GM19324 (cell line): Measurements from ENCODE around the gene SUGP2.

Experiments used
- ATAC-seq: cut with Tn5 transposase; IDR thresholded peaks from one replicate; pipeline ENCODE4 v1.9.1; 2021; ENCODE audit warnings: mild to moderate bottlenecking, moderate library complexity; ENCODE audit not compliant: unreplicated experiment, low FRiP score

Gene SUGP2

DNA sequence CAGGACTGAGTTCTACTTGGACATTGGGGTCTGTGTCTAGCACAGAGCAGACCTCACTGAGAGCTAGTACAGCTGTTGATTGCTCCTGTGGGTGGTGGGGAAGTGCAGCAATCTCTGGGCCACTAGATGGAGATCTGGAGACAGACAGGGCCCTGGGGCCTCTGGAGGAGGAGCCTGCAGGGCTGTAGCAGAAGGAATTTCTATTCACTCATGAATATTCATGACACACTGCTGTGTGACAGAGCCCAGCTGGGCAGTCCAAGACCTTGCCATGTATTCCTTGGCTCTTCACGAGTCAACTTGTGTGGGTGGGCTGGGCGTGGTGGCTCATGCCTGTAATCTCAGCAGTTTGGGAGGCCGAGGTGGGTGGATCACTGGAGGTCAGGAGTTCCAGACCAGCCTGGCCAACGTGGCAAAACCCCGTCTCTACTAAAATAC is 37.5 kb downstream of the SUGP2 start:
- no peak for ATAC-seq

DNA sequence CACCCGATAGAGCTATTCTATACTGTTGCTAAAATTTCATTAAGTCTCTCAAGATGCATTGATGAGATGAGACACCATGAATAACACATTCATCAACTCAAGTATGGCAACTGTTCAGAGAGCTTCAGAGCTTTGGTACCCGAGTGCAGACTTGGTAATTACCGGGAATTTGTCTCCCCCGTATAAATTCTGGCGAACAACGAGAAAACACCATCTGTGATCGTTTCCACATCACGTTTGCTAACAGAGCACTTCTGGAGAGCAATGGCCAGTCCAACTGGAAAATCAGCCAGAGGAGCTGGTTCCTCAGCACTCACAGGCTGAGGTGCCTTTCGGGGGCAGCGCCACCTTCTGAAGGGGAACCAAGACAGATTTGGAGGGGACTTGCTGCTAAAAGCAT is 40.2 kb downstream of the SUGP2 start:
- no peak for ATAC-seq

DNA sequence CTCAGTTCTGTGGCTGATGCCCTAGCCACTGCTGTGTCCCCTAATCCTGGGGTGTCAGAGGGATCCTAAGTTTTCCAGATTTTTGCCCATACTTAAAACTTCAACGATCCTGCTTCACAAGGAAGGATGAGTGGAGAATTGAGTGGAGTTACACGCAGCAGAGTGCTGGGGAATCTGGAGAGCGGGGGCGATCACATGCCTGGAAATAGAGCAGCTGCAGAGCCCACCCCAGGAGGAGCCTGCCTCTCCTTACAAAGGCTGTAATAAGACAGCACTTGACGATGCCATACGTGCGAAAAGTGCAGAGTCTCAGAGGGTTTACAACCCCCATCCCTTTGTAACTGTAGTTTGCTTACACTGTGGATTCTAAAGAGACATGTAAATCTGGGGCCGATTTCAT is 40.6 kb downstream of the SUGP2 start:
- ATAC-seq, result no peak

DNA sequence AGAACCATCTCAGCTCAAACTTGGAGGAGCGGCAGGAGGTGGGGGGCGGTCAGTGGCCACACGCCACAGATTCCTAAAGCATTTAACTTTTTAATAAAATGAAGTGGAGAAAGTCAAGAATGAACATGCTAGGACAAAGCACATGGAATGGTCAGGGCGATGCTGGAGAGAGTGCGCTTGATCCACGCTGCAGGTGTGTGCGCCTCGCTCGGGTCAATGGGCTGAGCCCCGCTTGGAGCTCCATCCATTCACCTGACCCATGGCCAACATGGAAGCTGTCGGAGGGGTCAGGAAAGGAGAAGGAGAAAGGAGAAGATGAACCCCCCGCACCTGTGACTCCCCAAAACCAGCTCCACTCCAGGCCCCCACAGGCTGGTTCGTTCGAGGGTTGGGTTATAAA is 41.8 kb downstream of the SUGP2 start:
- ATAC-seq, result no peak

DNA sequence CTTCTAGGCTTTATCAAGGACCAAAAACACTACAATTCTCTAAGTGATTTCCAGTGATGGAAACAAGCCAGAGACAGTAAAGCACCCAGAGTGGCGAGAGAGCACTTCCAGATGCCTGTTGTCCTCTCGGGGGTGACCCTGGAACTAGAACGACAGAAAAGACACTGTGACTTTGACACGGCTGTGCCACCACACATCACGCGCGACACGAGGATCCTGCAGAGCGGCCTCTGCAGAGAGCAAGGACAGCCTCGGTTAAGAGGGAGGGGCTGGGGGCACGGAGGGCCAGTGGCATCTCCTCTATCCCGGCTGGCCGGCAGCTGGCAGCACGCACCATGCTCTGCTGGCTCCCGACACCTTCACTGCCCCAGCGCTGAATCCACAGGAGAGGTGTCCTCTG is 42.3 kb downstream of the SUGP2 start:
- ATAC-seq, result no peak

DNA sequence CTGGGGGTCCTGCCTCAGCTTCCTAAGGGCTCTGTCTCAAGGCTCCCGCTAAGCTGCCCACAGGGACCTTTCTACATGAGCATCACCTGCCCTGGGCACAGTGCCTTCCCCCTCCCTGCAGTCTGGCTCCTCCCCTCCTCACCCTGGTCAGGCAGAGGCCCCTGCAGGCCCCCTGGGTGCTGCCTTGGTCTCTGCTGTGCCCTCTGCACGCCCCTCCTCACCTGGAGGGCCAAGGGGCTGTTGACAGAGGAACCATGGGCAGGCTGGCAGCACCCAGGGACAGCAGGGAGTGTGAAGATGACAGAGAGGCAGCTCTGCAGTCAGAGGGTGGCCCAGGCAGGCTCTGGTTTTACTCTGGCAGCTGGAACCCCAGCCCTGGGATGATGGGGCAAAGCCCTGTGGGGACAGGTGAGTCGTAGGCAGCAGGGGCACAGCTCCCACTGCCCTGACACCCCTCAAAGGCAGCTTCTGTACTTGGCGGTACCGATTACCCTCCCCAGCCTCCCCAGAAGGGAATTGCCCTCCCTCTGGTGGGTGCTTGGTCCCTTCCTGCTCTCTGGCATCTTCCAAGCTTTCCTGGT is 43.1 kb downstream of the SUGP2 start:
- ATAC-seq, result no peak

DNA sequence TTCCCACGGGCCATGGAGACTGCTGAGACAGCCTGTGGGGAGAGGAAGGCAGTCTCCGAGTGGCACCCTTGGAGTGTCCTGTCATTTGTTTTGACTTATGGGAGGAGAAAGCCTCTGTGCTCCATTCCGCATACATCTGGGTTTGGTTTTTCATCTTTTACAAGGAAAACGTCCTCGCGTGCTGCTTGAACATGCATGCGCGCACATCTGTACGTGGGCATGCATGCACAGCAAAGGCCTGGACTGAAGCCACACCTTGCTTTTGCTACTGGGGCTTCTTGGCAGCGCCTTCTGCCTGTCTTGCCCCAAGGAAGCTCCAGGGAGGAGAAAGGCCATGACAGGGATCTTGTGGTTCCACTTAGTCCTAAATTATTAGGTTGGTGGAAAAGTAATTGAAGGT is 44.0 kb downstream of the SUGP2 start:
- ATAC-seq, result no peak

DNA sequence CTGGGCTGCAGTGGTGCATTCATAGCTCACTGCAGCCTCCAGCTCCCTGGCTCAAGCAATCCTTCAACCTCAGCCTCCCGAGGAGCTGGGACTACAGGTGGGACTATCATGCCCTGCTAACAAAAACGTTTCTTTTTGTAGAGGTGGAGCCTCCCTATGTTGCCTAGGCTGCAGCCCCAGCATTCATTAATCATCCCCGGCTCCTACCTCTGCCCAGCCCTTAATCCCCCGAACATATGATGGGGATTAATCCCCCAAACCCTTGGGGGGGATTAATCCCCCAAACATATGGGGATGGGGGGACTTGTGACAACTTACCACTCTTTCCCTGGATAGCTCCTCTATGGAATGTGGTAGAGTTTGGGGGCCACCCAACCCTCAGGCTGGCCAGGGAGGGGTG is 45.9 kb downstream of the SUGP2 start:
- ATAC-seq, result no peak

DNA sequence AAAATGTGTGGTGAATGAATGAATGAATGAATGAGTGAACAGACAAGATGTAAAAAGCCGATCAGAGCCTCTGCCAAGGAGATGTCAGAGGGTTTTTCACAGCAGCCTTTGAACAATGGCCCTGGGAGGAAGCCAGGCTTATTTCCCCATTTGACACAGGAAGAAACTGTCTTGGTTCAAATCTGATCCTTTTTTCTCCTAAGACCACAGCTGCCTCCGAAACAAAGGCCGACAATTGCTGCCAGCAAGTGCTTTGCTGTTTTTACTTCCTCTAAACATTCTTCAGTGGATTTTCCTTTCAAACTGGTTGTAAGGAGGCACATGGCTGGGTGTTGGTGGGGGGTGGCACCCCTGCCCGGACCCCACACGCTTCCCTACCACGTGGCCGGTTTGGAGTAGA is 48.1 kb downstream of the SUGP2 start:
- ATAC-seq, result no peak

DNA sequence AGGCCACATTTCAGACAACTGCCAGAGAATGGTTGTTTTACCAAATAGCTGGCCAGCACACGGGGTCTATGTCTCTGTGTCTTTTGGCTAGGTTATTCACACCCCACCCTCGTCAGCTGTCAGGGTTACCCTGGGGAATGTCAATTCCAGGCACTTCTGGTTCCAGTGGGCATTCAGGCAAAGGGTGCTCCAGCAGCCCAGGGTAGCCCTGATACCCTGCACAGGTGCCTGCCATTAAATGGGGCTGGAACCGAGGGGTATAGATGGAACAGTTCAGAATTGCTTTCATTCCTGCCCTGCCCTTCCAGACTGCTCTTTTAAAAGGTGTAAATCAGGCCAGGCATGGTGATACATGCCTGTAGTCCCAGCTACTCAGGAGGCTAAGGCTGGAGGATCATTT is 49.1 kb downstream of the SUGP2 start:
- ATAC-seq, result no peak

DNA sequence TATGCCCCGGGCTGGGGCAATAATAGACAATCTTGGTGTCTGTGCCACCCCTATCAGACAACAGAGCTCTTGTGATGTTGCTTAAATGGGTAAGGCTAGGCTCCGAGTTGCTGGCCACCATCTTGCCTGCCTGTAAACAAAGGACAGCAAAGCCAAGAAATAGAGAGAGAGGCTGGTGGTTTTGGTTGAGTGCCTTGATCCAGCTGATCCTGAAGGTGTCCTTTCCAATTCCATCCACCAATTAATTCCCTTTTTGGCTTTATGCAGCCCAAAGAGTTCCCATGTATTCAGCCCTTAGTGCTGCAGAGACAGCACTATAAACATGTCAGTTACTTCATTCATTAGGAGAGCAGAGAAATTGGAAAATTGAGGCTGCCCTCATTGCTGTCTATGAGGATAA is 50.6 kb downstream of the SUGP2 start:
- no peak for ATAC-seq

DNA sequence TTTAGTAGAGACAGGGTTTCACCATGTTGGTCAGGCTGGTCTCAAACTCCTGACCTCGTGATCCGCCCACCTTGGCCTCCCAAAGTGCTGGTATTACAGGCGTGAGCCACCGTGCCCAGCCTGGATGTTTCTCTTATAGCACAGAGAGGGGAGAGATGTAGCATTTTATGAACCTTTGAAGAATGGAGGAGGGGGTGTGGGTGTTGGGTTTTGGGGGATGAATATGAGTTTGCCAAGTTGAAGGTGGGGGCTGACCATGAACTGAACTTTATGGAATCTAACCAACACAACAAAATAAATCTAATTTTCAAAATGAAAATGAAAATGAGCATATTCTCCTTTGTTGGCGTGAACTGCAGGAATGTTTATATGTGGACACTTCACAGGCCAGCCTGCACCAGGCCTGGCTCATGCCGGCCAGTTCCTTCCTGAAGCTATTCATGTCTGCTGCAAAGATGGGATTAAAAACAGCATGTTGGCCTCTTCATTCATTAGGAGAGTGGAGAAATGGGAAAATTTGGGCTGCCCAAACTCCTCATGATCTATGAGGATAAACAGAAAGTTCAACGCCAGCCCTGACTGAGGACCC is 52.8 kb downstream of the SUGP2 start:
- ATAC-seq, result no peak

DNA sequence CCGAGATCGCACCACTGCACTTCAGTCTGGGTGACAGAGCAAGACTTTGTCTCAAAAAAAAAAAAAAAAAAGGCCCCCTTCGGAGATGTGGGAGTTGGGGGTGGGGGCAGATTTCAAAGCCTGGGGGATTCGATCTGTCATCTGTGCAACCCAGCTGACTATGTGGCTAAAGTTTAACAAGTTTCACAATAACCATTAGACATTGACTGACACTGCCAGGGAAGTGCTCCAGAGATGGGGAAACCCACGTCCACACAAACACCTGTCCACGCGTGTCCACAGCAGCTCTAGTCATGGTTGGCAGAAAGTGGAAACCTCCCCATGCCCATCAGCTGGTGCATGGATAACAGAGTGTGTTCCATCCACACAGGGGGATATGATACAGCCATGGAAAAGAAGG is 54.7 kb downstream of the SUGP2 start:
- ATAC-seq, result no peak

DNA sequence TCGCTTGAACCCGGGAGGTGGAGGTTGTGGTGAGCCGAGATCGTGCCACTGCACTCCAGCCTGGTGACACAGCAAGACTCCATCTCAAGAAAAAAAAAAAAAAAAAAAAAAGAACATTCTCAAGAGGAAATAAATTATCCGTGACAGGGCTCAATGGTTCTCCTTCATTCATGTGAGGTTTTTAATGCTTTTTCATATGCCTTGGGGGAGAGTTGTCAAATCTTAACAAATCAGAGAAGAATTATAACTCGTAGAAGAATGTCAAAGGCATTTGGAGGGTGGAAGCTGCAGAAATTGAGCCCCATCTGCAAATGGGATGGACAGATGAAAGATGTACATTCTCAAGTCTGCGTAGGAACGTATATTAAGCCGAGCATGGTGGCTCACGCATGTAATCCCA is 57.4 kb downstream of the SUGP2 start:
- no peak for ATAC-seq

DNA sequence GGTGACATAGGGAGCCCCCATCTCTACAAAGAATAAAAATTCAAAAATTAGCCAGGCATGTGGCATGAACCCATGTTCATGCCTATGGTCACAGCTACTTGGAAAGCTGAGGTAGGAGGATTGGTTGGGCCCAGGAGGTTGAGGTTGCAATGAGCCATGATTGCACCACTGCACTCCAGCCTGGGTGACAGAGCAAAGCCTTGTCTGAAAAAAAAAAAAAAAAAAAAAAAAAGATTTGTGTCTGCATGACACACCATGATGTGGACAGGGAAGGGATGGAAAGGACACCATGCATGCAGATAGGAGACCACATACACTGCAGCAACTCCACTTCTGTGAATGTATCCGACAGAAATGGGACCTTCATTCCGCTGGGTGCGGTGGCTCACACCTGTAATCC is 58.3 kb downstream of the SUGP2 start:
- no peak for ATAC-seq

DNA sequence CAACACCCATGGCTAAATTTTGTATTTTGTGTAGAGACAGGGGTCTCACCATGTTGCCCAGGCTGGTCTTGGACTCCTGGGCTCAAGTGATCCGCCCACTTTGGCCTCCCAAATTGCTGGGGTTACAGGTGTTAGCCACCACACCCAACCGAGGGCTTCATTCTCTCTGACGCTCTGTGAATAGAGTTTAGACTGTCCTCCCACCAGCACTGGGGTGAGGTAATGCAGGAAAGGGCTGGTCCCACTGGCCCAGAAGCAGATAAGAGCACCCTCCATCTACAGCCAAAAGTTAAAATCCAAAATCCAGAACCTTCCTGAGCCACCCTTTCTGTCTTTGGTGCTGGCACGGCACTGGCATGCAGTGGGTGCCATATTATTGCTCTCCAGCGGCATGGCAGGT is 60.5 kb downstream of the SUGP2 start:
- no peak for ATAC-seq

DNA sequence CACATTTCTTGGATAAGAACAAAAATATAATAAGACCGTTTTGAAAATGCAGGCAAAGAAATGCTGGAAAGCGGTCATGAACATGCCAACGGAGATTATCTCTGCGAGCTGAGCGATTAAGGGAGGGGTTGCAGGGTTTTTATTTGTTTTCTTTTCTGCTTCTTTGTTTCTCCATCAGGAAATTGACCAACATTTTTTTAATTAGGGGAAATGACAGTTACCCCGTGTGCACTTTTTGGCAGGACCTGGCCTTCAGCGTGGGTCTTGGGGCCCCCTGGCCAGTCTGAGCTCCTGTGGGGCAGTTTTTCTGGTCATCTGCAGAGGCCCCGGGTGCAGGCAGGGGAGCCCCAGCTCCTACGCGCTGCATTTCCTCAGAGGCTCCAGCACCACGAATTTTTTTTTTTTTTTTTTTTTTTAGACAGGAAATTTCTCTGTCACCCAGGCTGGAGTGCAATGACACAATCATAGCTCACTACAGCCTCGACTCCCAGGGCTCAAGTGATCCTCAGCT is 61.0 kb downstream of the SUGP2 start:
- ATAC-seq, result no peak

DNA sequence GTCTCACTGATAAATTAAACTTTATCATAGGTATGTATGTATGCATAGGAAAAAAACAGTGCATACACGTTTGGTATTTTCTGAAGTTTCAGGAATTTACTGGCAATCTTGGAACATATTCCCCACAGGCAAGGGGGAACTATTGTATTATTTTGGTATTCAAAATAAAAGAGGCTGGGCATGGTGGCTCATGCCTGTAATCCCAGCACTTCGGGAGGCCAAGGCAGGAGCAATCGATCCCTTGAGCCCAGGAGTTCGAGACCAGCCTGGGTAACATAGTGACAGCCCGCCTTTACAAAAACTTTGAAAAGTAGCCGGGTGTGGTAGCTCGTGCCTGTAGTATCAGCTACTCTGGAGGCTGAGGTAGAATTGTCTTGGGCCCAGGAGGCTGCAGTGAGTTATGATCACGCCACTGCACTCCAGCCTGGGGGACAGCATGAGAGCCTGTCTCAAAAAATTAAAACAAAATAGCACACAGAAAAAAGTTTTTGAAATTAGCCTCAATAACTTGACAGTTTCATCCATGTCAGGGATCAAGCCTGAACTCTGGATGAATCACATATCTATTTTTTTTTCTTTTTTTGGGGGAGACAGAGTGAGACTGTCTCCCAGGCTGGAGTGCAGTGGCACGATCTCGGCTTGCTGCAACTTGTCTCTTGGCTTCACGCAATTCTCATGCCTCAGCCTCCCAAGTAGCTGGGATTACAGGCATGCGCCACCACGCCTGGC is 63.2 kb downstream of the SUGP2 start:
- no peak for ATAC-seq

DNA sequence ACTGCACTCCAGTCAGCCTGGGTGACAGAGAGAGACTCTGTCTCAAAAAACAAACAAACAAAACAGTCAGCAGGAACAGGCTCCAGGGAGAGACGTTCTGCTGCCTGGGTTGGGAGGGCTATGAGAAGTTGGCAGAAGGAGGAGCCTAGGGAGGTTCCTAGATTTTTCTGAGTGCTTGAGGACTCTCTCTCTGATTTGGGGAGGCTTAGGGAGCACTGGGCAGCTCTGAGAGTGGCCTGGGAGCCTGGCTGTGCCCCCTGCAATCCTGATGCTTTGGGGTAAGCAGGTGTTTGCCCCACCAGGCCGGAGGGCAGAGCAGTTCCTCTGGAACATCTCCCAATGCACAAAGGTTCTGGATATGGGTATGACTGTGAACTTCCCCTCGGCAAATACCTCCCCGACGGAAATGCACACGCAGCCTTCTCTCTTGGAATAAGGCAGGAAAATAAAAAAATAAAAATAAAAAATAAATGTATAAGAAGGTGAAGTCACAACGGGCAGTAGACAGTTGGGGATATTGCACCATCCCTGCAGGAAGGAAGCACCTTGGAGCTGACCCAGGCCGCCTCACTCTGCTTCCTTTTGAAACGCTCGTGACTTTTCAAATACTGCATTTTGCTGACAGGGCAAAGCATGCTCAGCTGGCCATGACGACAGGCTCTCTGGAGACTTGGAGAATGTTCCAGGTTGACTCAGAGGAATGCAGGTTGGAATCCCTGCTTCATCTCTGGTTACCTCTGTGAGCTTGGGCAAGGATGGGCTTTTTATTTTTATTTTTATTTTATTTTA is 65.8 kb downstream of the SUGP2 start:
- ATAC-seq, result no peak

DNA sequence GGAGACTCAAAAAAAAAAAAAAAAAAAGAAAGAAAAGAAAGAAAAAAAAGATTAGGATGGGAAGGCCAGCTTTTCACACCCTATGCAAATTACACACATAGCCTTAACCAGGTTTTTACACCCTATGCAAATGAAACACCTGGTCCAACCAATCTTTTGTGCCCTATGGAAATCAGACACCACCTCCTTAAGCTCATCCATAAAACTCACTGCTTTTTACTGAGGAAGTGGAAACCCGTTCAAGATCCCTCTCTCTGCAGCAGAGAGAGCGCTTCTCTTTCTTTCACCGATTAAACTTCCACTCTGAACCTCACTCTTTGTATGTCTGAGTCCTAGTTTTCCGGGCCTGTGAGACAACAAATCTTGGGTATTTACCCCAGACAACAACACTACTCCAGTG is 67.0 kb downstream of the SUGP2 start:
- ATAC-seq, result no peak

DNA sequence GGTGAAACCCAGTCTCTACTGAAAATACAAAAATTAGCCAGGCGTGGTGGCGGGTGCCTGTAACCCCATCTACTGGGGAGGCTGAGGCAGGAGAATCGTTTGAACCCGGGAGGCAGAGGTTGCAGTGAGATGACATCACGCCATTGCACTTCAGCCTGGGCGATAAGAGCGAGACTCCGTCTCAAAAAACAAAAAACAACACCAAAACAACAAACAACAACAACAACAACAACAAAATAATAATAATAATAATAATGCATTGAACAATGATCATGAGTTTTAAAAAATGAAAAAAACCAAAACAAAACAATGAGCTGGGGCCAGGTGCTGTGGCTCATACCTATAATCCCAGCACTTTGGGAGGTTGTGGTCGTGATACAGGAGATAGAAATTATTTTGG is 69.2 kb downstream of the SUGP2 start:
- no peak for ATAC-seq
